Middle frontal gyrus (tissue), 1 donor: Measurements from ENCODE around the gene CARMIL3.
"Not testable (repeated sequence)": the region's sequence is repeated elsewhere in the genome, so short reads cannot be mapped to it uniquely, and the experiment has no call there.

Experiments used
- DNase-seq: peaks from one replicate; pipeline ENCODE4 v3.0.0-alpha.2; 2015; ENCODE audit warnings: low spot score; ENCODE audit errors: extremely low spot score

Gene CARMIL3

GRCh38 chr14:24036963-24037657 is 14.7 kb upstream of the CARMIL3 start:
- DNase-seq: not testable (repeated sequence)

GRCh38 chr14:24037658-24038037 is 14.2 kb upstream of the CARMIL3 start:
- no peak for DNase-seq

- DNase-seq: no peak
Measured at GRCh38 chr14:24038686-24039085, 13.1 kb upstream of the CARMIL3 start.

- no peak for DNase-seq
Measured at GRCh38 chr14:24040692-24041091, 11.1 kb upstream of the CARMIL3 start.

- no peak for DNase-seq
Measured at GRCh38 chr14:24042746-24043145, 9.1 kb upstream of the CARMIL3 start.

GRCh38 chr14:24049002-24049401 is 2.8 kb upstream of the CARMIL3 start:
- not testable (repeated sequence) for DNase-seq

- DNase-seq: not testable (repeated sequence)
Measured at GRCh38 chr14:24050753-24051152, 1.1 kb upstream of the CARMIL3 start.

- no peak for DNase-seq
Measured at GRCh38 chr14:24051176-24051788, 527 bp upstream of the CARMIL3 start.

GRCh38 chr14:24052656-24053547 is 1.1 kb downstream of the CARMIL3 start:
- no peak for DNase-seq

- DNase-seq: no peak
Measured at GRCh38 chr14:24053548-24054323, 1.9 kb downstream of the CARMIL3 start.

GRCh38 chr14:24054324-24054641 is 2.5 kb downstream of the CARMIL3 start:
- DNase-seq: no peak

GRCh38 chr14:24054646-24055045 is 2.8 kb downstream of the CARMIL3 start:
- DNase-seq: no peak

- no peak for DNase-seq
Measured at GRCh38 chr14:24055971-24056799, 4.4 kb downstream of the CARMIL3 start.

GRCh38 chr14:24056800-24057184 is 5.0 kb downstream of the CARMIL3 start:
- no peak for DNase-seq

GRCh38 chr14:24057271-24057670 is 5.5 kb downstream of the CARMIL3 start:
- no peak for DNase-seq

GRCh38 chr14:24057867-24058259 is 6.1 kb downstream of the CARMIL3 start:
- no peak for DNase-seq

- DNase-seq: peak; percentile 83
Measured at GRCh38 chr14:24058260-24058950, 6.6 kb downstream of the CARMIL3 start.

GRCh38 chr14:24058951-24059475 is 7.2 kb downstream of the CARMIL3 start:
- DNase-seq: no peak

GRCh38 chr14:24059841-24060388 is 8.1 kb downstream of the CARMIL3 start:
- no peak for DNase-seq

- no peak for DNase-seq
Measured at GRCh38 chr14:24060443-24060842, 8.6 kb downstream of the CARMIL3 start.
